Activated T-helper 2 cell treated with anti-CD3 and anti-CD28 coated beads, Interferon-gamma antibody, Interleukin-2, Interleukin-4, amounts not matched to agents 10 μg/mL and 5 μg/mL and 100 μg/mL, durations not matched to agents 14 hours and 24 hours and 36 hours (primary cell): Measurements from ENCODE around the gene PYM1. TPM values are rescaled to one million over a fixed set of nuclear protein-coding genes. Genes with fewer than 3 reads are reported as not detected.

Experiments
- DNase-seq: peaks from one replicate; pipeline ENCODE4 v3.0.0; 2021; ENCODE audit warnings: low spot score
- H3K27ac Mint-ChIP-seq: one replicate; pipeline ENCODE4 v1.8.0; 2021; ENCODE audit warnings: mixed read lengths
- H3K27me3 Mint-ChIP-seq: one replicate; pipeline ENCODE4 v1.8.0; 2021; ENCODE audit warnings: low read depth, mixed read lengths
- H3K36me3 Mint-ChIP-seq: one replicate; pipeline ENCODE4 v1.8.0; 2021; ENCODE audit warnings: low read depth, mixed read lengths
- H3K4me1 Mint-ChIP-seq: one replicate; pipeline ENCODE4 v1.8.0; 2021; ENCODE audit warnings: low read depth, mixed read lengths
- H3K4me3 Mint-ChIP-seq: one replicate; pipeline ENCODE4 v1.8.0; 2021; ENCODE audit warnings: low read depth, mild to moderate bottlenecking, moderate library complexity, mixed read lengths
- H3K9me3 Mint-ChIP-seq: one replicate; pipeline ENCODE4 v1.8.0; 2021; ENCODE audit warnings: mixed read lengths
- intact Hi-C: fragments of 100-400 bp; cut with micrococcal nuclease; formaldehyde crosslinking; loops from one replicate; pipeline ENCODE4 v1.15.1; 2023
- total RNA-seq: library from RNA; stranded (reverse); gene quantifications from 2 replicates; pipeline ENCODE4 v1.2.3, GENCODE V29; 2022

Gene PYM1
- total RNA-seq, 1 donor from 2014 or later, result 43.4 TPM

- Mint-ChIP-seq H3K36me3 (peaks cover 64% of the 10 kb centered on the region), H3K9me3 (no peaks in the 10 kb centered on the region), H3K4me1 (peaks cover 70% of the 10 kb centered on the region), H3K4me3 (peak overlapping the region; percentile 99), H3K27ac (peak overlapping the region; percentile 53), H3K27me3 (no peaks in the 10 kb centered on the region)
- intact Hi-C loops, result loop anchor here (5.0 kb wide), 1 partner anchor 952 kb away; the partner anchor contains the start of gene TESPA1
- DNase-seq, result no peak
Observed at GRCh38 chr12:55933799-55934742, 6.4 kb upstream of the PYM1 start.

GRCh38 chr12:55933169-55933798 lies 5.6 kb upstream of the PYM1 start:
- H3K27ac Mint-ChIP-seq, result peak overlapping the region; percentile 81
- intact Hi-C loops, result loop anchor here (5.0 kb wide), 1 partner anchor 951 kb away; the partner anchor contains the start of gene TESPA1
- no peaks in the 10 kb centered on the region for H3K27me3 Mint-ChIP-seq
- H3K36me3 Mint-ChIP-seq, result peaks cover 56% of the 10 kb centered on the region
- no peaks in the 10 kb centered on the region for H3K9me3 Mint-ChIP-seq
- DNase-seq, result no peak
- H3K4me1 Mint-ChIP-seq, result peaks cover 62% of the 10 kb centered on the region
- H3K4me3 Mint-ChIP-seq, result peak overlapping the region; percentile 99

GRCh38 chr12:55932551-55932910 lies 4.8 kb upstream of the PYM1 start:
- H3K36me3 Mint-ChIP-seq, result peaks cover 48% of the 10 kb centered on the region
- no peak for DNase-seq
- intact Hi-C loops, result loop anchor here (5.0 kb wide), 1 partner anchor 950 kb away; the partner anchor contains the start of gene TESPA1
- H3K9me3 Mint-ChIP-seq, result no peaks in the 10 kb centered on the region
- H3K27me3 Mint-ChIP-seq, result no peaks in the 10 kb centered on the region
- peak overlapping the region; percentile 99 for H3K4me3 Mint-ChIP-seq
- peak overlapping the region; percentile 81 for H3K27ac Mint-ChIP-seq
- H3K4me1 Mint-ChIP-seq, result peaks cover 62% of the 10 kb centered on the region

DNA sequence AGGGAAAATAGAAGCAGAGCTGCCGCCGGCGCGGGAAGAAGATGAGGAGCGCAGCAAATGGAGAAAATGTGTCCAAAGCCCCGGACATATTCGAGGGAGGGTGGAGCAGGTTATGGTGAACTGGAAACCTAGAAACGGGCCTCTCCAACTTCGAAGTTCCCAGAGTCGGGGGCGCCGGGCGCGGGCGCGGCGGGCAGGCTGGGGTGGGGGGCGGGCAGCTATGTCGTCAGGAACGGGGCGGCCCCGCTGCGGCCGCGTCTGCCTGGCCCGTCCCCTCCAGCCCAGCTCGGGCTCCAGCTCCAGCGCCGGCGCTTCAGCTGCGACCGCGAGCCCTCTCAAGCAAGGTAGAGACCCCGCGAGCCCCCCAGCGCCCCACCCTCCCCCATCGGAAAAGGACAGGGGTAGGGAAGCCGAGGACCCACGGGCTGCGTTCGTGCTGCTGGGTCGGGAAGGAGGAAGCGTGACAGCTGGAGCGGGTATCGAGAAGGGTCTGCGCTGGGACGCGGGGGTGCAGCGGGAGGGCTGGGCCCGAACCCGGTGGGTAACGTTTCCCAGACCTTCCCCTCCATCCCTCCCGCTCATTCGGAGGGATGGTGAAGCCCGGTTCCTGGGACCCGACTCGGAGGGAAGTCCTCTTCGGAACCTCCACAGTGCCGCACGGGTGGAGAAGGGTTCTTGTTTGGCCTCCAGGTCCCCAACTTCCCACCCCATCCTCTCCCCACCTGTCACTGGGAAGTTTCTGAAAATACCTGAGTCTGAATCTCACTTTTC lies 4.3 kb upstream of the PYM1 start:
- Mint-ChIP-seq H3K4me1 (peaks cover 57% of the 10 kb centered on the region), H3K27me3 (no peaks in the 10 kb centered on the region), H3K4me3 (peak overlapping the region; percentile 99), H3K9me3 (no peaks in the 10 kb centered on the region), H3K27ac (peak overlapping the region; percentile 98), H3K36me3 (peaks cover 45% of the 10 kb centered on the region)
- intact Hi-C loops, result loop anchor here (1.0 to 5.0 kb wide), 3 partner anchors 8 to 950 kb away; partner anchors contain the start of genes SUOX and TESPA1
- DNase-seq, result no peak

- no peak for DNase-seq
- peak overlapping the region; percentile 98 for H3K27ac Mint-ChIP-seq
- intact Hi-C loops, result loop anchor here (1.0 to 5.0 kb wide), 3 partner anchors 9 to 949 kb away; partner anchors contain the start of genes SUOX and TESPA1
- peak overlapping the region; percentile 99 for H3K4me3 Mint-ChIP-seq
- peaks cover 54% of the 10 kb centered on the region for H3K4me1 Mint-ChIP-seq
- peaks cover 44% of the 10 kb centered on the region for H3K36me3 Mint-ChIP-seq
- no peaks in the 10 kb centered on the region for H3K9me3 Mint-ChIP-seq
- no peaks in the 10 kb centered on the region for H3K27me3 Mint-ChIP-seq
Observed at GRCh38 chr12:55931317-55931779, 3.7 kb upstream of the PYM1 start.

- H3K36me3 Mint-ChIP-seq, result peaks cover 43% of the 10 kb centered on the region
- peak; percentile 71 for DNase-seq
Observed at GRCh38 chr12:55930771-55931316, 3.1 kb upstream of the PYM1 start, which contains the start of gene DGKA. DGKA (plus strand) TSS chr12:55931162; CDS start chr12:55936504, 5,342 bp downstream.

DNA sequence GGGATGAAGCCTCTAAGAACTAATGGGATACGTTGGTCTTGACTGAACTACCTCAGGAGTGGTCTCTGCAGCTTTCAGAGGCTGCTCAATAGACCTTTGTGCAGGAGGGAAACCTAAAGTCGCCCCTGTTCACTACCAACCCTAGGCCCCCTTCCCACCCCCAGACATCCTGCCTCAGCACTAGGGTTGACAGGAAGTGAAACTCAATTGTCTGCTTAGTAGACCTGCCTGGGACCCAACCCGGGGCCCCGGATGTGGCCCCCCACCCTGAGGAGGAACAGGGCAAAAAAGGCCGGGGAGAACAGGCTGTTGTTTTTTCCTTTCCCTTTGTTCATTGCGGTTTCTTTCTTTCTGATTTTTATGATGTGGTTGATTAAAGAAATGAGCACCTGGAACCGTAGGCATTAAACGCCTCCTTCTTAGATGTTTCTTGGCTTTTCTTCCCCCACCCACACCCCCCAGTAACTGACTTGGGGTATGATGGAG lies 1.7 kb upstream of the PYM1 start:
- H3K4me1 Mint-ChIP-seq, result peaks cover 54% of the 10 kb centered on the region
- H3K27me3 Mint-ChIP-seq, result no peaks in the 10 kb centered on the region
- intact Hi-C loops, result loop anchor here (1.0 to 10.0 kb wide), 4 partner anchors 112 to 705 kb away; partner anchors contain the start of genes BAZ2A, RPS26 and ZC3H10
- H3K4me3 Mint-ChIP-seq, result peak overlapping the region; percentile 99
- H3K27ac Mint-ChIP-seq, result peak overlapping the region; percentile 98
- no peaks in the 10 kb centered on the region for H3K9me3 Mint-ChIP-seq
- peak; percentile 86 for DNase-seq
- H3K36me3 Mint-ChIP-seq, result peaks cover 49% of the 10 kb centered on the region

More at GRCh38 chr12:55930771-55931316, 3.1 kb upstream of the PYM1 start, which contains the start of gene DGKA:
- Mint-ChIP-seq H3K9me3 (no peaks in the 10 kb centered on the region), H3K27me3 (no peaks in the 10 kb centered on the region), H3K4me3 (peak within 1 kb of the TSS; percentile 99), H3K27ac (peak within 1 kb of the TSS; percentile 98), H3K4me1 (peaks cover 55% of the 10 kb centered on the region)
- intact Hi-C loops, result loop anchor here (1.0 to 5.0 kb wide), 4 partner anchors 9 to 949 kb away; partner anchors contain the start of genes SUOX and TESPA1

- H3K27me3 Mint-ChIP-seq, result no peaks in the 10 kb centered on the region
- H3K9me3 Mint-ChIP-seq, result no peaks in the 10 kb centered on the region
- H3K27ac Mint-ChIP-seq, result peak overlapping the region; percentile 91
- H3K36me3 Mint-ChIP-seq, result peaks cover 51% of the 10 kb centered on the region
- peak overlapping the region; percentile 99 for H3K4me3 Mint-ChIP-seq
- intact Hi-C loops, result loop anchor here (1.0 to 10.0 kb wide), 5 partner anchors 14 to 708 kb away; partner anchors contain the start of genes BAZ2A, DNAJC14, PA2G4 and SARNP
- peak; percentile 88 for DNase-seq
- peaks cover 53% of the 10 kb centered on the region for H3K4me1 Mint-ChIP-seq
Observed at GRCh38 chr12:55926738-55927587, 731 bp downstream of the PYM1 start.

GRCh38 chr12:55925870-55926737 lies 1.6 kb downstream of the PYM1 start:
- no peak for DNase-seq
- Mint-ChIP-seq H3K27ac (peak overlapping the region; percentile 91), H3K36me3 (peaks cover 53% of the 10 kb centered on the region), H3K4me3 (peak overlapping the region; percentile 99), H3K27me3 (no peaks in the 10 kb centered on the region), H3K4me1 (peaks cover 57% of the 10 kb centered on the region), H3K9me3 (no peaks in the 10 kb centered on the region)
- intact Hi-C loops, result loop anchor here (2.0 to 10.0 kb wide), 2 partner anchors 15 to 709 kb away; partner anchors contain the start of gene BAZ2A

- Mint-ChIP-seq H3K4me1 (peaks cover 56% of the 10 kb centered on the region), H3K27me3 (no peaks in the 10 kb centered on the region), H3K9me3 (no peaks in the 10 kb centered on the region), H3K27ac (peak overlapping the region; percentile 91), H3K4me3 (peak overlapping the region; percentile 99), H3K36me3 (peaks cover 54% of the 10 kb centered on the region)
- DNase-seq, result no peak
- intact Hi-C loops, result loop anchor here (10.0 kb wide), 1 partner anchor 709 kb away; the partner anchor contains the start of gene BAZ2A
Observed at GRCh38 chr12:55925371-55925770, 2.3 kb downstream of the PYM1 start.
